Measurements from ENCODE around the gene PIP5K1C. TPM values are rescaled to one million over a fixed set of nuclear protein-coding genes. Genes with fewer than 3 reads are reported as not detected.

Gene PIP5K1C
- total RNA-seq, 1 experiment from 2014 or later: 26.9 TPM

DNA sequence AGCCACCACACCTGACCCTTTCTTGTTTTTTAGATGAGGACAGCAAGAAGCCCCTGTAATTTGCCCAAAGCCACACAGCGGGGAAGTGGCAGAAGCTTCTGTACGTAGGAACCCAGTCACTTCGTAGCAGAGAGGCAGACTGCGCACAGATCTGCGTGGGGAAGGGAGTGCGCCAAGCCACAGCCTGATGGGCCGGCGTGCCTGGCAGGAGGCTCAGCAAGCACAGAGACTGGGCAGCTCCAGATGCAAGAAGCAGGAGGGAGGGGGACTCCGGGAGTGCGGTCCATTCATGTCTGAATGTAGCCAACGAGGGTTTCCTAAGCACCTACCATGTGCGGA lies 7.6 kb upstream of the PIP5K1C start:
- no peaks in the 10 kb centered on the region for H3K36me3 ChIP-seq (ENCODE audit: control insufficient read depth in 1 of 2, insufficient read depth in 2 of 2, low read length in 2 of 2)
- H3K9ac ChIP-seq (ENCODE audit: low read length): peak overlapping the region; percentile 47
- ATAC-seq (no peak; the same call in 1 of the 2 replicates), DNase-seq (ENCODE audit: low read depth, low spot score) (no peak)
- no peak overlapping the region for H2AFZ ChIP-seq (ENCODE audit: low read depth, low read length, poor library complexity, severe bottlenecking)
- TF ChIP-seq TCF7L2 (IDR thresholded peaks at IDR 0.05; ENCODE audit: borderline replicate concordance, extremely low read depth, insufficient read depth, insufficient read length) (no peak), YY1 (IDR thresholded peaks at IDR 0.05; ENCODE audit: extremely low read depth, insufficient replicate concordance, low read depth, low read length) (no peak)
- no peaks in the 10 kb centered on the region for H3K27me3 ChIP-seq (ENCODE audit: insufficient read depth, low read length)
- POLR2A ChIA-PET: interaction anchor here (1.3 to 3.0 kb wide), 4 partner anchors 10 to 55 kb away, joined by 3 to 9 read pairs (median 6); partner anchors contain the start of gene MRPL54
- H4K20me1 ChIP-seq (ENCODE audit: insufficient read depth): no peaks in the 10 kb centered on the region
- H3K79me2 ChIP-seq (ENCODE audit: insufficient read depth, low read length): no peaks in the 10 kb centered on the region
- H3K4me1 ChIP-seq (ENCODE audit: control insufficient read depth in 1 of 2, insufficient read depth in 2 of 2, low read length in 2 of 2): peaks cover 47 to 67% of the 10 kb centered on the region in 2 experiments
- RAD21 ChIA-PET (ENCODE audit: low non-redundant PET in 1 of 2, low total read pairs in 2 of 2, uncharacterized antibody in 2 of 2, unreplicated experiment in 2 of 2): interaction anchor here in 1 of 2 experiments (1.9 kb wide), 1 partner anchor 12 kb away, joined by 7 read pairs; no protein-coding TSS in a partner anchor
- H3K4me3 ChIP-seq (replicated peaks in 1 of 2; ENCODE audit: low read depth in 1 of 2, low read length in 2 of 2): peak overlapping the region; percentile 49 to 57
- BruUV-seq (replicated peaks): no TSS peak
- H3K27ac ChIP-seq (ENCODE audit: low read depth, low read length): peak overlapping the region; percentile 80
- no peaks in the 10 kb centered on the region for H3K9me3 ChIP-seq (ENCODE audit: control insufficient read depth in 1 of 2, insufficient read depth in 1 of 2, low read depth in 1 of 2, low read length in 2 of 2)
- H3K9me2 ChIP-seq (ENCODE audit: insufficient read depth): no peaks in the 10 kb centered on the region
- CTCF ChIA-PET: interaction anchor here (1.0 to 2.9 kb wide), 4 partner anchors 10 to 423 kb away, joined by 3 to 12 read pairs (median 5); partner anchors contain the start of gene MRPL54
- intact Hi-C loops (cut with micrococcal nuclease): loop anchor here (10.0 kb wide), 1 partner anchor 357 kb away; the partner anchor contains the start of gene ZBTB7A
- peak overlapping the region; percentile 92 for H3K4me2 ChIP-seq (ENCODE audit: low read length)

DNA sequence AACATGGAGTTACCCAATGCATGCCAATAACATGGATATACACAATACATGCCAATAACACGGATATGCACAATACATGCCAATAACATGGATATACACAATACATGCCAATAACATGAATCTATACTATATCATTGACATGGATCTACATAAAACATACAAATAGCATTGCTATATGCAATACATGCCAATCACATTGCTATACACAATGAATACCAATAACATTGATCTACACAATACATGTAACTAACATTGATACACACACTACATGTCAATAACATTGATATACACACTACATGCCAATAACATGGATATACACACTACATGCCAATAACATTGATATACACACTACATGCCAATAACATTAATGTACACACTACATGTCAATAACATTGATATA lies 932 bp upstream of the PIP5K1C start:
- DNase-seq (ENCODE audit: low read depth, low spot score): no peak
- Histone ChIP-seq H3K9me2 (ENCODE audit: insufficient read depth) (no peaks in the 10 kb centered on the region), H3K4me1 (ENCODE audit: control insufficient read depth in 1 of 2, insufficient read depth in 2 of 2, low read length in 2 of 2) (peaks cover 11 to 27% of the 10 kb centered on the region in 2 experiments; a peak in 3 of 4 replicates), H3K4me3 (replicated peaks in 1 of 2; ENCODE audit: low read depth in 1 of 2, low read length in 2 of 2) (peak overlapping the region in 1 of 2 experiments; percentile 33; a peak in 2 of 4 replicates), H3K27ac (ENCODE audit: low read depth, low read length) (peak overlapping the region; percentile 23), H3K79me2 (ENCODE audit: insufficient read depth, low read length) (peaks cover 33% of the 10 kb centered on the region), H3K36me3 (ENCODE audit: control insufficient read depth in 1 of 2, insufficient read depth in 2 of 2, low read length in 2 of 2) (no peaks in the 10 kb centered on the region), H3K9me3 (ENCODE audit: control insufficient read depth in 1 of 2, insufficient read depth in 1 of 2, low read depth in 1 of 2, low read length in 2 of 2) (no peaks in the 10 kb centered on the region), H4K20me1 (ENCODE audit: insufficient read depth) (no peaks in the 10 kb centered on the region), H2AFZ (ENCODE audit: low read depth, low read length, poor library complexity, severe bottlenecking) (no peak overlapping the region), H3K27me3 (ENCODE audit: insufficient read depth, low read length) (no peaks in the 10 kb centered on the region), H3K9ac (ENCODE audit: low read length) (no peak overlapping the region), H3K4me2 (ENCODE audit: low read length) (peak overlapping the region; percentile 63)
- BruUV-seq (replicated peaks): no TSS peak
- intact Hi-C loops (cut with micrococcal nuclease): loop anchor here (10.0 kb wide), 1 partner anchor 364 kb away; the partner anchor contains the start of gene ZBTB7A
- ChIA-PET CTCF (no interaction called here), POLR2A (no interaction called here), RAD21 (ENCODE audit: low non-redundant PET in 1 of 2, low total read pairs in 2 of 2, uncharacterized antibody in 2 of 2, unreplicated experiment in 2 of 2) (no interaction called here)
- ATAC-seq: no peak
- TF ChIP-seq SRF (IDR thresholded peaks at IDR 0.05; ENCODE audit: low read depth) (no peak), CBX3 (IDR thresholded peaks at IDR 0.05; ENCODE audit: low read depth) (peak; percentile 21; the same call in 1 of the 2 replicates)
